Activated T-helper 1 cell treated with anti-CD3 and anti-CD28 coated beads, Interleukin-12 subunit alpha, Interleukin-12 subunit beta, Interleukin-2, Interleukin-4 antibody, amounts not matched to agents 30 ng/mL and 10 ng/mL and 1 ng/mL, durations not matched to agents 14 hours and 24 hours and 36 hours (primary cell): ENCODE measurements around the gene REX1BD. TPM values are rescaled to one million over a fixed set of nuclear protein-coding genes. Genes with fewer than 3 reads are reported as not detected.

Source experiments
- DNase-seq: peaks from one replicate; pipeline ENCODE4 v3.0.0; 2021; ENCODE audit warnings: low spot score
- H3K27ac Mint-ChIP-seq: one replicate; pipeline ENCODE4 v1.8.0; 2021; ENCODE audit warnings: mild to moderate bottlenecking, mixed read lengths
- H3K27me3 Mint-ChIP-seq: one replicate; pipeline ENCODE4 v1.8.0; 2022; ENCODE audit warnings: mild to moderate bottlenecking, moderate library complexity, mixed read lengths; ENCODE audit not compliant: insufficient read depth
- H3K36me3 Mint-ChIP-seq: one replicate; pipeline ENCODE4 v1.8.0; 2021; ENCODE audit warnings: low read depth, mixed read lengths
- H3K4me1 Mint-ChIP-seq: one replicate; pipeline ENCODE4 v1.8.0; 2021; ENCODE audit warnings: low read depth, mixed read lengths
- H3K4me3 Mint-ChIP-seq: one replicate; pipeline ENCODE4 v1.8.0; 2021; ENCODE audit warnings: mild to moderate bottlenecking, moderate library complexity, mixed read lengths
- H3K9me3 Mint-ChIP-seq: one replicate; pipeline ENCODE4 v1.8.0; 2021; ENCODE audit warnings: mixed read lengths
- intact Hi-C: fragments of 100-400 bp; cut with micrococcal nuclease; formaldehyde crosslinking; loops from one replicate; pipeline ENCODE4 v1.15.1; 2024
- total RNA-seq: library from RNA; stranded (reverse); gene quantifications from 2 replicates; pipeline ENCODE4 v1.2.3, GENCODE V29; 2022

Gene REX1BD
- total RNA-seq, 1 donor from 2014 or later, result 134 TPM

- no peak overlapping the region for H3K27ac Mint-ChIP-seq
- DNase-seq, result no peak
- no peaks in the 10 kb centered on the region for H3K9me3 Mint-ChIP-seq
- no peaks in the 10 kb centered on the region for H3K36me3 Mint-ChIP-seq
- no peak overlapping the region for H3K4me3 Mint-ChIP-seq
- peaks cover 65% of the 10 kb centered on the region for H3K27me3 Mint-ChIP-seq
- intact Hi-C loops, result loop anchor here (2.0 kb wide), 1 partner anchor 177 kb away; no protein-coding TSS in a partner anchor
- H3K4me1 Mint-ChIP-seq, result peaks cover 5% of the 10 kb centered on the region
These were observed 18.9 kb downstream of the REX1BD start for GRCh38 chr19:18607226-18608101.

DNA sequence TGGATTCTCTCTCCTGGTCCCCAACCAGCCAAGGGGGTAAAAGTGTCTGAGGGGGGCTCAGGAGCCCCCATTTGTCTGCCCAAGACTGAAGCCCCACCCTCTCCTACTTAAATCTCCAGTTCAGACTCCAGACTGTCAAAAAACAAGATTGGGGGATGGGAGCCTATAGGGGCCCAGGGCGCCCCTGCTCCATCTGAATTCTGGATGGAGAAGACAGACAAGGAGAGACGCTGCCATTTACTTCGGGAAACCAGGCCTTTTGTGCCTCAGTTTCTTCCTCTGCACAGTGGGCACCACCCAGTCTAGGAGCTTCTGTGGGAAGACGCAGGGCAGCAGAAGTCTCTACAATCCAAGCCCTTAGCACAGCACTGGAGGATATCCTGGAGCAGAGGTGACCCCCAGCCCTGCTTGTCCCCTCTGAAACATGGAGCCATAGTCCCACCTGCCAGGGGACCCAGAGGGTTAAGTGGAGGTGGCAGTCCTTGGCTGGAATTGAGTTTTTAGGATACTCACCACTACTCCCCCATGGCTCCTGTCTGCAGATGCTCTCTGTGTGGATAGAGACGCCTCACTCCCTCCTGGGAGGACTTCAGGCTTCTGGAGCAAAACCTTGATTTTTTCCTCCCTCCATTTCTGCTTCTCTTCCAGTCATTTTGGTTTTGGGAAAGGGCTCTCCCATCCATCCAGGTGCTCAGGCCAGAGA, 19.7 kb downstream of the REX1BD start:
- no peak overlapping the region for H3K4me3 Mint-ChIP-seq
- intact Hi-C loops, result loop anchor here (2.0 kb wide), 1 partner anchor 177 kb away; no protein-coding TSS in a partner anchor
- DNase-seq, result no peak
- peaks cover 5% of the 10 kb centered on the region for H3K4me1 Mint-ChIP-seq
- no peaks in the 10 kb centered on the region for H3K9me3 Mint-ChIP-seq
- H3K27me3 Mint-ChIP-seq, result peaks cover 60% of the 10 kb centered on the region
- no peaks in the 10 kb centered on the region for H3K36me3 Mint-ChIP-seq
- H3K27ac Mint-ChIP-seq, result no peak overlapping the region

- no peaks in the 10 kb centered on the region for H3K36me3 Mint-ChIP-seq
- H3K27ac Mint-ChIP-seq, result no peak overlapping the region
- intact Hi-C loops, result loop anchor here (2.0 kb wide), 1 partner anchor 176 kb away; no protein-coding TSS in a partner anchor
- no peak overlapping the region for H3K4me3 Mint-ChIP-seq
- DNase-seq, result no peak
- H3K4me1 Mint-ChIP-seq, result peaks cover 5% of the 10 kb centered on the region
- peaks cover 61% of the 10 kb centered on the region for H3K27me3 Mint-ChIP-seq
- H3K9me3 Mint-ChIP-seq, result no peaks in the 10 kb centered on the region
These were observed 20.5 kb downstream of the REX1BD start for GRCh38 chr19:18608805-18609716.

DNA sequence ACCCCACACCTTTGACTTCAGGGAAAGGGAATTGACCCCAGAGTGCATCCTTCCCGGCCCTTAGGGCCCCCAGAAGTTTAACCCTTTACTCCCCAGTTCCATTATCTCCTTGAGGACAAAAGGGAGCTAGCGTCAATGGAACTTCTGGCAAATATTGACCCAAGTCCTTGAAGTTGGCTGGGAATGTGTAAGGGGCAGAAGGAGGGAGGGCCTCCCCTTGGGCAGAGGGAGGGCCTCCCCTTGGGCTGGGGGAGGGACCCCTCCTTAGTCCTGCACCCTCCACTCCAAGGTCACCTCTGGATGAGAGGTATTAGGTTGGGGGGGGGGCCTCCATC, 21.1 kb downstream of the REX1BD start:
- Mint-ChIP-seq H3K9me3 (no peaks in the 10 kb centered on the region), H3K4me3 (no peak overlapping the region), H3K27me3 (peaks cover 62% of the 10 kb centered on the region), H3K27ac (no peak overlapping the region), H3K36me3 (no peaks in the 10 kb centered on the region), H3K4me1 (peaks cover 5% of the 10 kb centered on the region)
- DNase-seq, result no peak
- intact Hi-C loops, result loop anchor here (2.0 kb wide), 1 partner anchor 175 kb away; no protein-coding TSS in a partner anchor

DNA sequence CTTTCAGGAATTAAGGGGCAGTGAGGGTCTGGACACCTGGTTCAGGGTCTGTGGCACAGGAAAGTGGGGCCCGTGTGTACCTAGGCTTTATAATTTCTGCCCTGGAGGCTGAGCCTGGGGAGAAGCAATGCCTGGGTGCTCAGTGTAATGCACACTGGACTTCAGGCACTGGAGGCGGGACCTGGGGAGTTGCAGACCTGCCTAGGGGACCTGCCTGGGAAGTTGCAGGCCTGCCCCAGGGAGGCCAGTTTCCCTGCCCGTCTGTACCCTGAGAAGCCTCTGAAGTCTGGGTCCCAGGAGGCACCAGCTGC, 21.6 kb downstream of the REX1BD start:
- peaks cover 5% of the 10 kb centered on the region for H3K4me1 Mint-ChIP-seq
- no peaks in the 10 kb centered on the region for H3K9me3 Mint-ChIP-seq
- no peak overlapping the region for H3K4me3 Mint-ChIP-seq
- H3K27ac Mint-ChIP-seq, result no peak overlapping the region
- intact Hi-C loops, result no loop called here
- H3K36me3 Mint-ChIP-seq, result no peaks in the 10 kb centered on the region
- DNase-seq, result no peak
- peaks cover 60% of the 10 kb centered on the region for H3K27me3 Mint-ChIP-seq

DNA sequence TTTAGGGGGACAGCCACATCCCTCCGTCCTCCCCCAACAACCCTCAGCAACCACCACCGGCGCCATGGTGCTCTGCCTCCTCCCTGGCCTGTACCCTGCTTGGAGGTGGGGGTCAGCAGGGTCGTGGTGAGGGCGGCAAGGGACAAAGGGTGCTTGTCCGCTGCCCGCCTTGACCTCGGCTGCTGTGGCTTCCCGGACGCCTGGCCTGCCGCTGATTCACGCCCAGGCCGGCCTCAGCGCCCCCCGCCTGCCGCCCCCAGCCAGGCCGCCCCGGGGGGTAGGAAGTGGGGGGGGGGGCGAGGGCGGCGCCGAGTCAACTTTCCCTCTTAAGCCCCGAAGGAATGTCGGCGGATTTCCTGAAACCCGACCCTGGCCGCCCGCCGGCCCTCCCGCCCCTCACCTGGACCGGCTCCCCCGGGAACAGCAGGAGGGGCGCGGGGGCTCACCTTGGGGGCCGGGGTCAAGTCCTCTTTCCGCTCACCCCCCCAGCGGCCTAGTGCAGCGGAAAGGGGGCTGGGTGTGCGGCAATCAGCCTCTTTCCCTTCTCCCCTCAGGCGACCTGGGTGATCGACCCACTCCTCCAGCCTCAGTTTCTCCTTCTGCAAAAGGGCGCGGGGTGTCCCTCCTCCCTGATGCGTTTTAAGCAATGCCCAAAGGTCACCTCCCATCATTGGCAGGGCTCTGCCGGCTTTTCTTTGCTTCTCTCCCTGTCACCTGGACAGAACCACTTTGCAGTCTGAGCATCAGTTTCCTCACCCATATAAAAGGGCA, 22.1 kb downstream of the REX1BD start:
- H3K4me3 Mint-ChIP-seq, result no peak overlapping the region
- H3K36me3 Mint-ChIP-seq, result no peaks in the 10 kb centered on the region
- intact Hi-C loops, result no loop called here
- no peak overlapping the region for H3K27ac Mint-ChIP-seq
- H3K27me3 Mint-ChIP-seq, result peaks cover 60% of the 10 kb centered on the region
- H3K4me1 Mint-ChIP-seq, result peaks cover 5% of the 10 kb centered on the region
- no peaks in the 10 kb centered on the region for H3K9me3 Mint-ChIP-seq
- DNase-seq, result no peak

GRCh38 chr19:18611327-18612050, 22.9 kb downstream of the REX1BD start:
- Mint-ChIP-seq H3K4me1 (peaks cover 5% of the 10 kb centered on the region), H3K4me3 (no peak overlapping the region)
- intact Hi-C loops, result no loop called here

DNA sequence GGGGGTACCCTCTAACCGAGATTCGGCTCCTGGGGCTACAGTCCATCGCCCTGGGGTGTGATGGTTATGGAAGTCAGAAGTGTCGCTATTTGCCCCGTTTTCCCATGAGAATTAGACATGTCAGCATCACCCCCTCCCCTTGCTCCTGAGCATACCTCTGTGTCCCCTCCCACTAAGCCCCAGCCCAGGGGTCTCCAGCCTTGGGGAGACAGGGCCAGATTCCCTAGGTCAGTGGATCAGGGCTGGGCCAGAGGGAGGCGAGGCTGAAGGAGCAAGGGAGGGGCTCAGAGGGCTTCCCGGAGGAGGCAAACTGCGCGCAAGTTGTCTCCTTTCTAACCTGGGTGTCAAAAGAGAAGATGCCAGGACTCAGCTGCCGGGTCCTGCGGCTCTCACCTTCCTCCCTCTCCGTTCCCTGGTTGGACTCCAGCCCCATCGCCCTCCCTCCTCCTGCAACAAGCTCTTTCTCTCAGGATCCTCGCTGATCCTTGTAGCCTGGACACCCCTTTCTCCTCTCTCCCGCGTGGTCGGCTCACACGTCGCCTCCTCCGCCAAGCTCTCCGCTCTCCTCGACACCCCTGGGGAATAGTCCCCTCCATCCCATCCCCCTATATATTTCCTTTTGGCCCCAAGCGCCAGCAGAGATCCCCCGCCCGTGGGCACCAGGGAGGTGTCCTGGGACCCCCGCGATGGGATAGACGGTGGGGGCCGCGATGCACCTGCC, 23.6 kb downstream of the REX1BD start:
- intact Hi-C loops, result no loop called here
- DNase-seq, result no peak
- Mint-ChIP-seq H3K36me3 (no peaks in the 10 kb centered on the region), H3K4me1 (peaks cover 5% of the 10 kb centered on the region), H3K27me3 (peaks cover 60% of the 10 kb centered on the region), H3K27ac (no peak overlapping the region), H3K4me3 (peak overlapping the region; percentile 68), H3K9me3 (no peaks in the 10 kb centered on the region)

More at GRCh38 chr19:18611327-18612050, 22.9 kb downstream of the REX1BD start:
- Mint-ChIP-seq H3K36me3 (no peaks in the 10 kb centered on the region), H3K27me3 (peaks cover 63% of the 10 kb centered on the region), H3K27ac (no peak overlapping the region), H3K9me3 (no peaks in the 10 kb centered on the region)
- no peak for DNase-seq

GRCh38 chr19:18612772-18613588, 24.4 kb downstream of the REX1BD start, which contains the start of gene TMEM59L:
TSS of gene TMEM59L (plus strand) at chr19:18612870. CDS start at chr19:18612959, 89 bp downstream.
- peak; percentile 21 for DNase-seq
- intact Hi-C loops, result no loop called here
- Mint-ChIP-seq H3K27me3 (peaks cover 58% of the 10 kb centered on the region), H3K4me1 (peaks cover 5% of the 10 kb centered on the region), H3K9me3 (no peaks in the 10 kb centered on the region), H3K4me3 (peak within 1 kb of the TSS; percentile 68), H3K27ac (peak within 1 kb of the TSS; percentile 40), H3K36me3 (no peaks in the 10 kb centered on the region)

- Mint-ChIP-seq H3K27me3 (peaks cover 52% of the 10 kb centered on the region), H3K36me3 (no peaks in the 10 kb centered on the region), H3K4me3 (peak overlapping the region; percentile 54), H3K27ac (peak overlapping the region; percentile 40), H3K4me1 (peaks cover 5% of the 10 kb centered on the region), H3K9me3 (no peaks in the 10 kb centered on the region)
- intact Hi-C loops, result no loop called here
- no peak for DNase-seq
These were observed 25.1 kb downstream of the REX1BD start for GRCh38 chr19:18613589-18614234.
